HepG2 (cell line): ENCODE measurements around the gene SUSD3. TPM values are rescaled to one million over a fixed set of nuclear protein-coding genes. Genes with fewer than 3 reads are reported as not detected.

Experiments
- CCDC6 ChIP-seq: sonication (generic); formaldehyde crosslinking; IDR thresholded peaks from 2 replicates; pipeline ENCODE4 v1.8.1; 2022; ENCODE audit warnings: mild to moderate bottlenecking, missing genetic modification reagents, moderate library complexity
- CENPX ChIP-seq: sonication (generic); formaldehyde crosslinking; IDR thresholded peaks from 2 replicates; pipeline ENCODE4 v1.9.0; 2021; ENCODE audit warnings: mild to moderate bottlenecking, missing genetic modification reagents, moderate library complexity
- EHMT2 ChIP-seq: fragments of 200-600 bp; sonication (generic); IDR thresholded peaks from 2 replicates; pipeline ENCODE4 v1.7.0; 2017; ENCODE audit warnings: antibody characterized with exemption, low read depth, low read length, borderline replicate concordance
- ETV6 ChIP-seq: sonication (generic); formaldehyde crosslinking; conservative IDR thresholded peaks from 2 replicates; pipeline ENCODE4 v1.4.0; 2020; ENCODE audit warnings: missing genetic modification reagents
- MAFF ChIP-seq: IDR thresholded peaks from 2 replicates; pipeline ENCODE4 v1.6.1; 2011; ENCODE audit warnings: low read depth, low read length, improper control_type of control experiment
- NFYB ChIP-seq: sonication (generic); formaldehyde crosslinking; IDR thresholded peaks from 2 replicates; pipeline ENCODE4 v1.4.0; 2020; ENCODE audit warnings: missing genetic modification reagents
- PCBP2 ChIP-seq: fragments of 200-400 bp; formaldehyde crosslinking; optimal IDR thresholded peaks from 2 replicates; pipeline ENCODE3; 2018; ENCODE audit warnings: low read length, low read depth; ENCODE audit not compliant: poor library complexity, severe bottlenecking
- PLSCR1 ChIP-seq: sonication (generic); formaldehyde crosslinking; IDR thresholded peaks from 2 replicates; pipeline ENCODE4 v1.5.0; 2020; ENCODE audit warnings: missing genetic modification reagents, mild to moderate bottlenecking, borderline replicate concordance
- RNF2 ChIP-seq: fragments of 450-650 bp; conservative IDR thresholded peaks from 2 replicates; pipeline ENCODE4 v1.6.1; 2016; ENCODE audit warnings: low read depth
- SP2 ChIP-seq: sonication (generic); formaldehyde crosslinking; IDR thresholded peaks from 2 replicates; pipeline ENCODE4 v1.5.1; 2020; ENCODE audit warnings: mild to moderate bottlenecking, missing genetic modification reagents
- SP4 ChIP-seq: sonication (generic); formaldehyde crosslinking; IDR thresholded peaks from 2 replicates; pipeline ENCODE4 v1.8.1; 2023; ENCODE audit warnings: mild to moderate bottlenecking, missing genetic modification reagents
- SYNCRIP ChIP-seq: fragments of 200-400 bp; formaldehyde crosslinking; IDR thresholded peaks from 2 replicates; pipeline ENCODE4 v1.6.1; 2018; ENCODE audit warnings: mild to moderate bottlenecking, low read depth, low read length; ENCODE audit not compliant: insufficient read depth
- TOPORS ChIP-seq: sonication (generic); formaldehyde crosslinking; IDR thresholded peaks from 2 replicates; pipeline ENCODE4 v1.8.0; 2023; ENCODE audit warnings: mild to moderate bottlenecking, missing genetic modification reagents
- TP53 ChIP-seq: sonication (generic); formaldehyde crosslinking; conservative IDR thresholded peaks from 2 replicates; pipeline ENCODE4 v1.4.0; 2020; ENCODE audit warnings: missing genetic modification reagents
- ZFP36L2 ChIP-seq: sonication (generic); formaldehyde crosslinking; IDR thresholded peaks from 2 replicates; pipeline ENCODE4 v1.4.0; 2020; ENCODE audit warnings: missing genetic modification reagents
- ZFX ChIP-seq: sonication (generic); formaldehyde crosslinking; IDR thresholded peaks from 2 replicates; pipeline ENCODE4 v1.4.0; 2020; ENCODE audit warnings: mild to moderate bottlenecking, low read depth, missing genetic modification reagents, moderate library complexity
- ZNF17 ChIP-seq: sonication (generic); formaldehyde crosslinking; IDR thresholded peaks from 2 replicates; pipeline ENCODE4 v1.5.0; 2020; ENCODE audit warnings: mild to moderate bottlenecking, missing genetic modification reagents
- ZNF207 ChIP-seq: fragments of 450-650 bp; IDR thresholded peaks from 2 replicates; pipeline ENCODE4 v1.6.1; 2016; ENCODE audit warnings: antibody characterized with exemption, borderline replicate concordance
- ZNF772 ChIP-seq: sonication (generic); formaldehyde crosslinking; IDR thresholded peaks from 2 replicates; pipeline ENCODE4 v1.5.0; 2020; ENCODE audit warnings: mild to moderate bottlenecking, missing genetic modification reagents
- ZNF784 ChIP-seq: sonication (generic); formaldehyde crosslinking; IDR thresholded peaks from 2 replicates; pipeline ENCODE4 v1.5.1; 2020; ENCODE audit warnings: missing genetic modification reagents, mild to moderate bottlenecking, borderline replicate concordance
- polyA plus RNA-seq, 8 experiments: library from polyadenylated mRNA; depleted of rRNA in 3 of 8; stranded (reverse) in 7 of 8; unstranded in 1 of 8; fragments of >200 nt; fragmentation: Illumina TruSeq in 4 of 8; extraction: Trizol in 4 of 8; gene quantifications; 2 replicates each; pipeline versions ENCODE4 v1.2.1 to v1.2.3, GENCODE V29; 2011 to 2016; ENCODE audit warnings: low read depth in 4 of 8, missing spikeins in 1 of 8, mixed read lengths in 1 of 8; ENCODE audit not compliant: insufficient read depth in 1 of 8
- total RNA-seq, 5 experiments: library from RNA; depleted of rRNA; stranded (reverse); fragments of >200 nt; fragmentation: Illumina TruSeq; extraction: Trizol; gene quantifications; 2 replicates each; pipeline ENCODE4 v1.2.3, GENCODE V29; 2016; ENCODE audit warnings: low read depth in 1 of 5
- TF ChIP-seq, protein P1 (sequence below): sonication (generic); formaldehyde crosslinking; IDR thresholded peaks from 2 replicates; pipeline ENCODE4 v1.5.1; 2020; ENCODE audit warnings: missing genetic modification reagents, mild to moderate bottlenecking, borderline replicate concordance
- TF ChIP-seq, protein P2 (sequence below): sonication (generic); formaldehyde crosslinking; IDR thresholded peaks from 2 replicates; pipeline ENCODE4 v1.5.0; 2020; ENCODE audit warnings: mild to moderate bottlenecking, missing genetic modification reagents, borderline replicate concordance

SUSD3 gene
- total and polyA plus RNA-seq, 2 of the 13 experiments (the other 11 are each of a cell fraction or from before 2014, with no cell fraction given), result 7.0 to 9.1 TPM

- TF ChIP-seq, protein P1, sequence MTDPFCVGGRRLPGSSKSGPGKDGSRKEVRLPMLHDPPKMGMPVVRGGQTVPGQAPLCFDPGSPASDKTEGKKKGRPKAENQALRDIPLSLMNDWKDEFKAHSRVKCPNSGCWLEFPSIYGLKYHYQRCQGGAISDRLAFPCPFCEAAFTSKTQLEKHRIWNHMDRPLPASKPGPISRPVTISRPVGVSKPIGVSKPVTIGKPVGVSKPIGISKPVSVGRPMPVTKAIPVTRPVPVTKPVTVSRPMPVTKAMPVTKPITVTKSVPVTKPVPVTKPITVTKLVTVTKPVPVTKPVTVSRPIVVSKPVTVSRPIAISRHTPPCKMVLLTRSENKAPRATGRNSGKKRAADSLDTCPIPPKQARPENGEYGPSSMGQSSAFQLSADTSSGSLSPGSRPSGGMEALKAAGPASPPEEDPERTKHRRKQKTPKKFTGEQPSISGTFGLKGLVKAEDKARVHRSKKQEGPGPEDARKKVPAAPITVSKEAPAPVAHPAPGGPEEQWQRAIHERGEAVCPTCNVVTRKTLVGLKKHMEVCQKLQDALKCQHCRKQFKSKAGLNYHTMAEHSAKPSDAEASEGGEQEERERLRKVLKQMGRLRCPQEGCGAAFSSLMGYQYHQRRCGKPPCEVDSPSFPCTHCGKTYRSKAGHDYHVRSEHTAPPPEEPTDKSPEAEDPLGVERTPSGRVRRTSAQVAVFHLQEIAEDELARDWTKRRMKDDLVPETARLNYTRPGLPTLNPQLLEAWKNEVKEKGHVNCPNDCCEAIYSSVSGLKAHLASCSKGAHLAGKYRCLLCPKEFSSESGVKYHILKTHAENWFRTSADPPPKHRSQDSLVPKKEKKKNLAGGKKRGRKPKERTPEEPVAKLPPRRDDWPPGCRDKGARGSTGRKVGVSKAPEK (CRISPR knock-in tag), result no peak
- no peak for TF ChIP-seq TP53 (CRISPR knock-in tag)
- TF ChIP-seq SP2 (CRISPR knock-in tag), result no peak
- no peak for TF ChIP-seq TOPORS (CRISPR knock-in tag)
- no peak for TF ChIP-seq ZNF17 (CRISPR knock-in tag)
- TF ChIP-seq ZNF207, result no peak
- peak; percentile 11; the same call in 1 of the 2 replicates for TF ChIP-seq ZFX (CRISPR knock-in tag)
- no peak for TF ChIP-seq ETV6 (CRISPR knock-in tag)
- TF ChIP-seq SYNCRIP, result no peak
- no peak for TF ChIP-seq ZNF772 (CRISPR knock-in tag)
- no peak for TF ChIP-seq PLSCR1 (CRISPR knock-in tag)
- 0 out of 2 replicates have a peak, but pooled peaks have one; percentile 7 for TF ChIP-seq ZNF784 (CRISPR knock-in tag)
- TF ChIP-seq CCDC6 (CRISPR knock-in tag), result 0 out of 2 replicates have a peak, but pooled peaks have one; percentile 52
- TF ChIP-seq, protein P2, sequence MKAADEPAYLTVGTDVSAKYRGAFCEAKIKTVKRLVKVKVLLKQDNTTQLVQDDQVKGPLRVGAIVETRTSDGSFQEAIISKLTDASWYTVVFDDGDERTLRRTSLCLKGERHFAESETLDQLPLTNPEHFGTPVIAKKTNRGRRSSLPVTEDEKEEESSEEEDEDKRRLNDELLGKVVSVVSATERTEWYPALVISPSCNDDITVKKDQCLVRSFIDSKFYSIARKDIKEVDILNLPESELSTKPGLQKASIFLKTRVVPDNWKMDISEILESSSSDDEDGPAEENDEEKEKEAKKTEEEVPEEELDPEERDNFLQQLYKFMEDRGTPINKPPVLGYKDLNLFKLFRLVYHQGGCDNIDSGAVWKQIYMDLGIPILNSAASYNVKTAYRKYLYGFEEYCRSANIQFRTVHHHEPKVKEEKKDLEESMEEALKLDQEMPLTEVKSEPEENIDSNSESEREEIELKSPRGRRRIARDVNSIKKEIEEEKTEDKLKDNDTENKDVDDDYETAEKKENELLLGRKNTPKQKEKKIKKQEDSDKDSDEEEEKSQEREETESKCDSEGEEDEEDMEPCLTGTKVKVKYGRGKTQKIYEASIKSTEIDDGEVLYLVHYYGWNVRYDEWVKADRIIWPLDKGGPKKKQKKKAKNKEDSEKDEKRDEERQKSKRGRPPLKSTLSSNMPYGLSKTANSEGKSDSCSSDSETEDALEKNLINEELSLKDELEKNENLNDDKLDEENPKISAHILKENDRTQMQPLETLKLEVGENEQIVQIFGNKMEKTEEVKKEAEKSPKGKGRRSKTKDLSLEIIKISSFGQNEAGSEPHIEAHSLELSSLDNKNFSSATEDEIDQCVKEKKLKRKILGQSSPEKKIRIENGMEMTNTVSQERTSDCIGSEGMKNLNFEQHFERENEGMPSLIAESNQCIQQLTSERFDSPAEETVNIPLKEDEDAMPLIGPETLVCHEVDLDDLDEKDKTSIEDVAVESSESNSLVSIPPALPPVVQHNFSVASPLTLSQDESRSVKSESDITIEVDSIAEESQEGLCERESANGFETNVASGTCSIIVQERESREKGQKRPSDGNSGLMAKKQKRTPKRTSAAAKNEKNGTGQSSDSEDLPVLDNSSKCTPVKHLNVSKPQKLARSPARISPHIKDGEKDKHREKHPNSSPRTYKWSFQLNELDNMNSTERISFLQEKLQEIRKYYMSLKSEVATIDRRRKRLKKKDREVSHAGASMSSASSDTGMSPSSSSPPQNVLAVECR (CRISPR knock-in tag), result no peak
- no peak for TF ChIP-seq ZFP36L2
- no peak for TF ChIP-seq PCBP2
- TF ChIP-seq SP4 (CRISPR knock-in tag), result peak; percentile 35; the same call in 1 of the 2 replicates
- no peak for TF ChIP-seq MAFF
- no peak; the same call in 1 of the 2 replicates for TF ChIP-seq RNF2
- TF ChIP-seq EHMT2, result no peak
- TF ChIP-seq CENPX (CRISPR knock-in tag), result no peak
- TF ChIP-seq NFYB (CRISPR knock-in tag), result no peak
Observed at GRCh38 chr9:93111371-93112115, 53.0 kb downstream of the SUSD3 start (continued).
